D341Med (cell line): ENCODE data around the gene GNMT.

Source experiments
- DNase-seq: peaks from one replicate; pipeline ENCODE4 v3.0.0; 2012; ENCODE audit warnings: low spot score

GNMT gene

GRCh38 chr6:42960243-42961019, at the start of gene GNMT:
TSS of gene GNMT (plus strand) at chr6:42960754. CDS start at chr6:42960768, 14 bp downstream.
- DNase-seq = peak; percentile 45

GRCh38 chr6:42911171-42912021, 49.2 kb upstream of the GNMT start:
- DNase-seq = no peak

GRCh38 chr6:42914546-42914945, 46.0 kb upstream of the GNMT start:
- no peak for DNase-seq

- DNase-seq = no peak
Observed at GRCh38 chr6:42915732-42916131, 44.8 kb upstream of the GNMT start, which contains the start of gene PTCRA. TSS of gene PTCRA (plus strand) at chr6:42916053. CDS start at chr6:42916070, 17 bp downstream.

GRCh38 chr6:42916288-42916687, 44.3 kb upstream of the GNMT start:
- no peak for DNase-seq

GRCh38 chr6:42921801-42922200, 38.8 kb upstream of the GNMT start:
- DNase-seq = no peak

- no peak for DNase-seq
Observed at GRCh38 chr6:42923666-42924065, 36.9 kb upstream of the GNMT start.

GRCh38 chr6:42925248-42925857, 35.2 kb upstream of the GNMT start:
- no peak for DNase-seq

GRCh38 chr6:42928986-42929820, 31.4 kb upstream of the GNMT start, which contains the start of gene CNPY3:
TSS of gene CNPY3 (plus strand) at chr6:42929480. CDS start at chr6:42929571, 91 bp downstream.
- peak; percentile 93 for DNase-seq

- DNase-seq = no peak
Observed at GRCh38 chr6:42929821-42930360, 30.7 kb upstream of the GNMT start.

- no peak for DNase-seq
Observed at GRCh38 chr6:42932412-42932811, 28.1 kb upstream of the GNMT start.

- DNase-seq = no peak
Observed at GRCh38 chr6:42933205-42933604, 27.3 kb upstream of the GNMT start.

- no peak for DNase-seq
Observed at GRCh38 chr6:42935322-42935721, 25.2 kb upstream of the GNMT start.

- no peak for DNase-seq
Observed at GRCh38 chr6:42936398-42936797, 24.2 kb upstream of the GNMT start.

GRCh38 chr6:42937548-42938427, 22.8 kb upstream of the GNMT start:
- no peak for DNase-seq

GRCh38 chr6:42938428-42938796, 22.1 kb upstream of the GNMT start:
- no peak for DNase-seq

GRCh38 chr6:42938987-42939809, 21.4 kb upstream of the GNMT start:
- DNase-seq = no peak

- DNase-seq = no peak
Observed at GRCh38 chr6:42939810-42940167, 20.8 kb upstream of the GNMT start.

GRCh38 chr6:42940493-42941045, 20.0 kb upstream of the GNMT start:
- no peak for DNase-seq
